ENCODE measurements around the gene C1orf53. TPM values are rescaled to one million over a fixed set of nuclear protein-coding genes. Genes with fewer than 3 reads are reported as not detected.

Gene C1orf53
- total RNA-seq, 1 experiment from 2014 or later: 0.33 TPM

- TF ChIP-seq ZNF512 (CRISPR knock-in tag; IDR thresholded peaks at IDR 0.05; ENCODE audit: borderline replicate concordance) (peak; percentile 63; the same call in 1 of the 2 replicates), ZNF671 (CRISPR knock-in tag; IDR thresholded peaks at IDR 0.05) (no peak), TCF7 (CRISPR knock-in tag; IDR thresholded peaks at IDR 0.05; ENCODE audit: low read depth) (no peak)
- ATAC-seq (peak; percentile 71), DNase-seq (ENCODE audit: low spot score) (no peak)
- H3K27ac Mint-ChIP-seq: no peak overlapping the region
- H3K4me1 Mint-ChIP-seq: peaks cover 6% of the 10 kb centered on the region
- peak overlapping the region; percentile 65 for H3K4me3 Mint-ChIP-seq
- no peaks in the 10 kb centered on the region for H3K36me3 Mint-ChIP-seq
- no peaks in the 10 kb centered on the region for H3K9me3 Mint-ChIP-seq
- ChIA-PET CTCF (interaction anchor here (0.6 to 1.3 kb wide), 2 partner anchors 305 to 409 kb away, joined by 3 to 11 read pairs; no protein-coding TSS in a partner anchor), POLR2A (no interaction called here)
- H3K27me3 Mint-ChIP-seq (ENCODE audit: low read depth): peaks cover 46% of the 10 kb centered on the region
These were observed 26.5 kb downstream of the C1orf53 start for GRCh38 chr1:197928849-197929336.

- no peak for ATAC-seq
- Mint-ChIP-seq H3K36me3 (no peaks in the 10 kb centered on the region), H3K9me3 (no peaks in the 10 kb centered on the region), H3K4me3 (no peak overlapping the region), H3K27me3 (ENCODE audit: low read depth) (peaks cover 9% of the 10 kb centered on the region), H3K27ac (no peak overlapping the region), H3K4me1 (peaks cover 6% of the 10 kb centered on the region)
- no peak for DNase-seq (ENCODE audit: low spot score)
- CTCF ChIA-PET: interaction anchor here (1.2 to 1.5 kb wide), 2 partner anchors 17 to 314 kb away, joined by 3 read pairs; no protein-coding TSS in a partner anchor
- TF ChIP-seq FOXK1 (CRISPR knock-in tag; IDR thresholded peaks at IDR 0.05) (no peak), RELA (CRISPR knock-in tag; IDR thresholded peaks at IDR 0.05; ENCODE audit: borderline replicate concordance) (no peak), MXD4 (CRISPR knock-in tag; IDR thresholded peaks at IDR 0.05; ENCODE audit: borderline replicate concordance) (no peak), ZBTB43 (CRISPR knock-in tag; IDR thresholded peaks at IDR 0.05) (no peak), ERG (CRISPR knock-in tag; IDR thresholded peaks at IDR 0.05) (no peak), OVOL2 (CRISPR knock-in tag; IDR thresholded peaks at IDR 0.05; ENCODE audit: borderline replicate concordance) (no peak), SMAD3 (CRISPR knock-in tag; IDR thresholded peaks at IDR 0.05; ENCODE audit: borderline replicate concordance) (no peak), ZNF317 (CRISPR knock-in tag; IDR thresholded peaks at IDR 0.05; ENCODE audit: borderline replicate concordance, low read depth) (no peak), ZNF396 (CRISPR knock-in tag; IDR thresholded peaks at IDR 0.05; ENCODE audit: borderline replicate concordance) (no peak), NR2C2 (CRISPR knock-in tag; IDR thresholded peaks at IDR 0.05) (no peak), ZNF425 (CRISPR knock-in tag; conservative IDR thresholded peaks at IDR 0.05) (no peak)
- POLR2A ChIA-PET: no interaction called here
These were observed 30.6 kb downstream of the C1orf53 start for GRCh38 chr1:197933016-197933415.

- ATAC-seq (no peak), DNase-seq (ENCODE audit: low spot score) (no peak)
- POLR2A ChIA-PET: no interaction called here
- no peaks in the 10 kb centered on the region for H3K9me3 Mint-ChIP-seq
- peaks cover 3% of the 10 kb centered on the region for H3K27me3 Mint-ChIP-seq (ENCODE audit: low read depth)
- H3K27ac Mint-ChIP-seq: no peak overlapping the region
- peaks cover 4% of the 10 kb centered on the region for H3K4me1 Mint-ChIP-seq
- H3K36me3 Mint-ChIP-seq: no peaks in the 10 kb centered on the region
- CTCF ChIA-PET: interaction anchor here (1.2 to 1.5 kb wide), 2 partner anchors 64 to 315 kb away, joined by 3 read pairs; no protein-coding TSS in a partner anchor
- no peak overlapping the region for H3K4me3 Mint-ChIP-seq
- TF ChIP-seq ZNF425 (CRISPR knock-in tag; conservative IDR thresholded peaks at IDR 0.05) (no peak), ZNF219 (CRISPR knock-in tag; IDR thresholded peaks at IDR 0.05; ENCODE audit: borderline replicate concordance) (no peak), IRF1 (CRISPR knock-in tag; IDR thresholded peaks at IDR 0.05) (no peak), SMAD4 (CRISPR knock-in tag; IDR thresholded peaks at IDR 0.05) (no peak)
These were observed 31.2 kb downstream of the C1orf53 start for GRCh38 chr1:197933647-197934046.

Data from WTC11 (cell line).